Activated T-cell treated with anti-CD3 and anti-CD28 coated beads for 4 hours (primary cell): ENCODE measurements around the gene ASB15.

Experiments used
- DNase-seq: peaks from one replicate; pipeline ENCODE4 v3.0.0-alpha.2; 2020

ASB15 gene

GRCh38 chr7:123637878-123638277 is 36.3 kb downstream of the ASB15 start:
- DNase-seq: no peak

GRCh38 chr7:123639631-123640030 is 38.0 kb downstream of the ASB15 start:
- DNase-seq: no peak

- no peak for DNase-seq
These were observed 39.0 kb downstream of the ASB15 start for GRCh38 chr7:123640583-123640982.

- DNase-seq: no peak
These were observed 40.3 kb downstream of the ASB15 start for GRCh38 chr7:123641901-123642300.

GRCh38 chr7:123643495-123644441 is 42.1 kb downstream of the ASB15 start:
- DNase-seq: no peak

- DNase-seq: no peak
These were observed 43.9 kb downstream of the ASB15 start for GRCh38 chr7:123645516-123645915.

- no peak for DNase-seq
These were observed 45.6 kb downstream of the ASB15 start for GRCh38 chr7:123647106-123647730.

- DNase-seq: no peak
These were observed 48.3 kb downstream of the ASB15 start for GRCh38 chr7:123649964-123650363.

GRCh38 chr7:123650595-123650994 is 49.0 kb downstream of the ASB15 start:
- no peak for DNase-seq

GRCh38 chr7:123652406-123652805 is 50.8 kb downstream of the ASB15 start:
- no peak for DNase-seq

GRCh38 chr7:123653162-123653561 is 51.5 kb downstream of the ASB15 start:
- DNase-seq: no peak

GRCh38 chr7:123655614-123656013 is 54.0 kb downstream of the ASB15 start, which contains the start of gene LMOD2:
Gene LMOD2 (plus strand): TSS chr7:123655866. CDS start chr7:123655964, 98 bp downstream.
- no peak for DNase-seq

- no peak for DNase-seq
These were observed 55.1 kb downstream of the ASB15 start for GRCh38 chr7:123656544-123657303.

- DNase-seq: no peak
These were observed 55.7 kb downstream of the ASB15 start for GRCh38 chr7:123657304-123657685.

- DNase-seq: no peak
These were observed 56.4 kb downstream of the ASB15 start for GRCh38 chr7:123658023-123658422.

- DNase-seq: no peak
These were observed 59.1 kb downstream of the ASB15 start for GRCh38 chr7:123660514-123661354.

GRCh38 chr7:123661765-123662164 is 60.1 kb downstream of the ASB15 start:
- DNase-seq: no peak

- DNase-seq: no peak
These were observed 60.7 kb downstream of the ASB15 start for GRCh38 chr7:123662293-123662692.

GRCh38 chr7:123662755-123663154 is 61.1 kb downstream of the ASB15 start:
- DNase-seq: no peak

GRCh38 chr7:123663200-123663599 is 61.6 kb downstream of the ASB15 start:
- no peak for DNase-seq

- DNase-seq: no peak
These were observed 63.5 kb downstream of the ASB15 start for GRCh38 chr7:123665157-123665556.

GRCh38 chr7:123665896-123666295 is 64.3 kb downstream of the ASB15 start:
- no peak for DNase-seq
